ENCODE data around the gene NEAT1.

DNA sequence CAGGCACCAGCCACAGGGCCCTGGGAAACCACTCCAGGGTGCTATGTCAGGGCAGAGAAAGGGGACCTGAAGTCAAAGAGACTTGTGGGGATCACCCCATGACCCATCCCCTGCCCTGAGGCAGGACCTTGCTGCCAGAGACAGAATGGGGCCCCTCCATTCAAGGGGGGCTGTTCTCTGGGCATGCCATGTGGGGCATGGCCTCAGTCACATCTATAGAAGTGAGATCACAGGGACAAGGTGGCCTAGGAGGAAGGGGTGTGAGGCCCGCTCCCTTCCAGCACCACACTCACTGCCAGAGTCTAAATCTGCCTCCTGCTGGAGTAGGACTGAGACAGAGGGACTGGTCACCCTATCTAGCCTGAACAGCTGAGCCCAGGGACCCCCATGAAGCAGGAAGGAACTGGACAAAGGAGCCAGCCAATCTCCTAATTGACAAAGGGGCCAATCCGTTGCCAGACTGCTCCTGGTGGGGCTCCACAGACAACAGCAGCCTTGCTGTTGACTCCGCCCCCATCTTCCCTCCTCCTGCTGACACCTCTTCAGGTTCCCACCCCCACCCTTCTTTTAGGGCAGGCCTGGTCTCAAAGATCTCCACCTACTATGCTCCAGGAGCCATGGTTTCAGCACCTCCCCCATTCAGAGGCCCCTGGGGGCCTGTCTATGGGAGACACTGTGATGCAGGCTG lies 26.0 kb downstream of the NEAT1 start:
- no peak for TF ChIP-seq TAF1 (IDR thresholded peaks at IDR 0.05; ENCODE audit: borderline replicate concordance, insufficient read depth, low read length)
- TF ChIP-seq FOXP2 (optimal IDR thresholded peaks at IDR 0.05; ENCODE audit: borderline replicate concordance, extremely low read depth, extremely low read length, insufficient read depth), result no peak
- TF ChIP-seq, protein P1, sequence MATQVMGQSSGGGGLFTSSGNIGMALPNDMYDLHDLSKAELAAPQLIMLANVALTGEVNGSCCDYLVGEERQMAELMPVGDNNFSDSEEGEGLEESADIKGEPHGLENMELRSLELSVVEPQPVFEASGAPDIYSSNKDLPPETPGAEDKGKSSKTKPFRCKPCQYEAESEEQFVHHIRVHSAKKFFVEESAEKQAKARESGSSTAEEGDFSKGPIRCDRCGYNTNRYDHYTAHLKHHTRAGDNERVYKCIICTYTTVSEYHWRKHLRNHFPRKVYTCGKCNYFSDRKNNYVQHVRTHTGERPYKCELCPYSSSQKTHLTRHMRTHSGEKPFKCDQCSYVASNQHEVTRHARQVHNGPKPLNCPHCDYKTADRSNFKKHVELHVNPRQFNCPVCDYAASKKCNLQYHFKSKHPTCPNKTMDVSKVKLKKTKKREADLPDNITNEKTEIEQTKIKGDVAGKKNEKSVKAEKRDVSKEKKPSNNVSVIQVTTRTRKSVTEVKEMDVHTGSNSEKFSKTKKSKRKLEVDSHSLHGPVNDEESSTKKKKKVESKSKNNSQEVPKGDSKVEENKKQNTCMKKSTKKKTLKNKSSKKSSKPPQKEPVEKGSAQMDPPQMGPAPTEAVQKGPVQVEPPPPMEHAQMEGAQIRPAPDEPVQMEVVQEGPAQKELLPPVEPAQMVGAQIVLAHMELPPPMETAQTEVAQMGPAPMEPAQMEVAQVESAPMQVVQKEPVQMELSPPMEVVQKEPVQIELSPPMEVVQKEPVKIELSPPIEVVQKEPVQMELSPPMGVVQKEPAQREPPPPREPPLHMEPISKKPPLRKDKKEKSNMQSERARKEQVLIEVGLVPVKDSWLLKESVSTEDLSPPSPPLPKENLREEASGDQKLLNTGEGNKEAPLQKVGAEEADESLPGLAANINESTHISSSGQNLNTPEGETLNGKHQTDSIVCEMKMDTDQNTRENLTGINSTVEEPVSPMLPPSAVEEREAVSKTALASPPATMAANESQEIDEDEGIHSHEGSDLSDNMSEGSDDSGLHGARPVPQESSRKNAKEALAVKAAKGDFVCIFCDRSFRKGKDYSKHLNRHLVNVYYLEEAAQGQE (IDR thresholded peaks at IDR 0.05; ENCODE audit: insufficient read depth in 1 of 2, low read depth in 2 of 2, low read length in 2 of 2), result no peak
- TF ChIP-seq POLR2AphosphoS5 (IDR thresholded peaks at IDR 0.05; ENCODE audit: low read depth, low read length), result no peak
- TF ChIP-seq SIN3A (IDR thresholded peaks at IDR 0.05; ENCODE audit: borderline replicate concordance, insufficient read depth, low read length), result no peak
